ENCODE results near the gene PIK3C2B. TPM values are rescaled to one million over a fixed set of nuclear protein-coding genes. Genes with fewer than 3 reads are reported as not detected.

PIK3C2B gene
- total RNA-seq, 1 experiment from 2014 or later: 35.3 TPM

DNA sequence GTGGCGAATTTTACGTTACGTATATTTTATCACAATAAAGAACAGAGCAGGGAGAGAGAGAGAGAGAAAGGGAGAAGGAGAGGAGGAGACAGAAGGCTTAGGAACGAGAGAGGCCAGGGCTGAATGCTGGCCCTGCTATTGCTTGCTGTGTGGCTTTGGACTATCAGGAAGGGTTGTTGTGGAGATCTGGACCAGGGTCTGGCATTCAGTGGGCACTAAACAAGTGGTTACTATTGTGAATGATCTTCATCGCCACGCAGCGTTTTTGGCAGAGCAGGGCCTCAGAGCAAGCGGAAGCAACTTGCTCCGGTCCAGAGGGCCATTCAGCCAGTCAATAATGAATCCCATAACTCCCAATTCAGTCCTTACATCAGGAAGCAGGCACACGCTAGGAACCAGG is 26.4 kb downstream of the PIK3C2B start:
- Histone ChIP-seq H3K79me2 (ENCODE audit: low read length) (no peaks in the 10 kb centered on the region), H3K27ac (ENCODE audit: low read length) (no peak overlapping the region), H3F3A (ENCODE audit: low read length, unreplicated experiment) (no peaks in the 10 kb centered on the region), H4K20me1 (ENCODE audit: low read length) (no peaks in the 10 kb centered on the region), H3K36me3 (ENCODE audit: low read depth, low read length) (peaks cover 14% of the 10 kb centered on the region; the same call in 1 of the 2 replicates), H3K9me3 (ENCODE audit: low read length) (no peaks in the 10 kb centered on the region), H3K9me2 (replicated peaks; ENCODE audit: low read length) (no peaks in the 10 kb centered on the region), H3K4me3 (ENCODE audit: low read length) (no peak overlapping the region), H3K4me1 (ENCODE audit: insufficient read depth, low read length) (no peaks in the 10 kb centered on the region), H3K4me2 (ENCODE audit: low read length) (no peak overlapping the region), H3K9ac (ENCODE audit: low read length) (no peak overlapping the region), H3K27me3 (ENCODE audit: low read length) (no peaks in the 10 kb centered on the region), H2AFZ (ENCODE audit: low read length) (no peak overlapping the region)
- CTCF ChIA-PET: no interaction called here
- no TSS peak for BruUV-seq (replicated peaks)
- ATAC-seq (no peak), DNase-seq (no peak)
- TF ChIP-seq EZH2 (IDR thresholded peaks at IDR 0.05; ENCODE audit: low read length, unreplicated experiment) (no peak), CTCF (conservative IDR thresholded peaks at IDR 0.05; ENCODE audit: low read depth, low read length) (no peak), EZH2phosphoT487 (IDR thresholded peaks at IDR 0.05; ENCODE audit: borderline replicate concordance, low read length) (no peak)
- POLR2A ChIA-PET (ENCODE audit: unreplicated experiment): no interaction called here
- intact Hi-C loops (cut with micrococcal nuclease): no loop called here

DNA sequence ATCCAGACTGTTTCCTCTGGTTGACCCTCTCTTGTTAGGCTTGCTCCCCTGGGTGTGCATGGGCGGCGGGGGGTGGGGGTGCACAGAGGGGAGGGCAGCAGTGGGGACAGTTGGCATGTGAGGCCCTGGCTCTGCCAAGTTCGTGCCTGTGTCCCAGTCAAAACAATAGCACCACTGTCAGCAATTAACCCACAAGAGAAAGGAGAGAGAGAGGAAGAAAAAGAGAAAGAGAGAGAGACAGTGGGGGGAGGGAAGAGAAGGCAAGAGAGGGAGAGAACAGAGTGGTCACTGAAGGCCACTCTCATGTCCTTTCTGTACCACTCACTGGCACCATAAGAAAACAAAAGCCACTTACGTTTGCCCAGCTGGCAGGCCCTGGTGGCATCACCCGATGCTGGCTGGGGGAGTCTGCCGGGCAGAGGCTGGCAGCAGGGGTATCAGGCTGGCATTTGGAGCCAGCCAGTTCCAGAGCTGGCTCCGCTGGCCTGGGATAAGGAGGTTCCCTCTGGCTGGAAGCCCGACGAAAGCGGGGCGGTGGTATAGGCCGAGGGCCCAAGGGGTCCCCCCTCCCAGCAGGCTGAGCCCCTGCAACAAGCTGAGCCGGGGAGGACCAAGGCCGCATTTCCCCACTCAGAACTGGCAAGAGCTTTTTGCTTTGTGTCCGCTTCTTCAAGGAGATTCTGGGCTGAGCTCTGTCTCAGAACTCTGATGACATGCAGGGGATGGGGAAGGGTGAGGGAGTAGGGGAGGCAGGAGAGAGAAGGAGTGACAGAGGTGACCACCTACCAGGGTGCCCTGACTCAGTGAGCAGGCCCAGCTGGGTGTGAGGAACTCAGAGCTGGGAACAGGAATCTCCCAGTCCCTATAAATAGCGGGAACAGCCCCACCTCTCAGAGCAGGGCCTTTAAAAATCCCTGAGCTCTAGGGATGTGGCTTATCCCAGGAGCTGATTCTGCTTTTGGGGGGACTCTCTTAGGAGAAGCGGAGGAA is 27.9 kb downstream of the PIK3C2B start:
- H3K9me2 ChIP-seq (replicated peaks; ENCODE audit: low read length): no peaks in the 10 kb centered on the region
- TF ChIP-seq CTCF (conservative IDR thresholded peaks at IDR 0.05; ENCODE audit: low read depth, low read length) (no peak), EZH2 (IDR thresholded peaks at IDR 0.05; ENCODE audit: low read length, unreplicated experiment) (no peak), EZH2phosphoT487 (IDR thresholded peaks at IDR 0.05; ENCODE audit: borderline replicate concordance, low read length) (no peak)
- H3K9me3 ChIP-seq (ENCODE audit: low read length): no peaks in the 10 kb centered on the region
- no peaks in the 10 kb centered on the region for H3K79me2 ChIP-seq (ENCODE audit: low read length)
- no peak overlapping the region for H3K9ac ChIP-seq (ENCODE audit: low read length)
- no peaks in the 10 kb centered on the region for H4K20me1 ChIP-seq (ENCODE audit: low read length)
- DNase-seq (no peak), ATAC-seq (no peak)
- no TSS peak for BruUV-seq (replicated peaks)
- no peaks in the 10 kb centered on the region for H3F3A ChIP-seq (ENCODE audit: low read length, unreplicated experiment)
- peaks cover 14% of the 10 kb centered on the region; the same call in 1 of the 2 replicates for H3K36me3 ChIP-seq (ENCODE audit: low read depth, low read length)
- CTCF ChIA-PET: interaction anchor here (1.2 kb wide), 1 partner anchor 21 kb away, joined by 4 read pairs; no protein-coding TSS in a partner anchor
- no peak overlapping the region for H3K4me2 ChIP-seq (ENCODE audit: low read length)
- POLR2A ChIA-PET (ENCODE audit: unreplicated experiment): interaction anchor here (0.5 kb wide), 1 partner anchor 19 kb away, joined by 3 read pairs; no protein-coding TSS in a partner anchor
- intact Hi-C loops (cut with micrococcal nuclease): no loop called here
- no peak overlapping the region for H2AFZ ChIP-seq (ENCODE audit: low read length)
- H3K27ac ChIP-seq (ENCODE audit: low read length): no peak overlapping the region
- no peak overlapping the region for H3K4me3 ChIP-seq (ENCODE audit: low read length)
- no peaks in the 10 kb centered on the region for H3K27me3 ChIP-seq (ENCODE audit: low read length)
- no peaks in the 10 kb centered on the region for H3K4me1 ChIP-seq (ENCODE audit: insufficient read depth, low read length)

Data from PC-3 (cell line).